ENCODE data around the gene TNS1. TPM values are rescaled to one million over a fixed set of nuclear protein-coding genes. Genes with fewer than 3 reads are reported as not detected.

The TNS1 gene
- total RNA-seq, 2 donors from 2014 or later: 436 to 508 TPM

- DNase-seq (no peak), ATAC-seq (peak in 1 of 2 donors; percentile 9)
- intact Hi-C loops (cut with DNase I): no loop called here
Measured at GRCh38 chr2:217912098-217913024, 90.4 kb downstream of the TNS1 start.

GRCh38 chr2:217911283-217912097 is 91.3 kb downstream of the TNS1 start:
- DNase-seq (peak; percentile 52), ATAC-seq (peak; percentile 17 to 19)
- intact Hi-C loops (cut with DNase I): no loop called here

- ATAC-seq (peak in 1 of 2 donors; percentile 0), DNase-seq (no peak)
- intact Hi-C loops (cut with DNase I): no loop called here
Measured at GRCh38 chr2:217910875-217911212, 92.0 kb downstream of the TNS1 start.

- intact Hi-C loops (cut with DNase I): no loop called here
- DNase-seq (no peak), ATAC-seq (no peak)
Measured at GRCh38 chr2:217909156-217909820, 93.5 kb downstream of the TNS1 start.

- peak; percentile 18 for DNase-seq
- intact Hi-C loops (cut with DNase I): no loop called here
Measured at GRCh38 chr2:217908544-217908943, 94.3 kb downstream of the TNS1 start.

GRCh38 chr2:217907266-217907665 is 95.5 kb downstream of the TNS1 start:
- intact Hi-C loops (cut with DNase I): no loop called here
- DNase-seq: no peak
- no peak for ATAC-seq

More at GRCh38 chr2:217908544-217908943, 94.3 kb downstream of the TNS1 start:
- ATAC-seq: no peak

GRCh38 chr2:217906798-217907197 is 96.0 kb downstream of the TNS1 start:
- DNase-seq (peak; percentile 66), ATAC-seq (no peak)
- intact Hi-C loops (cut with DNase I): no loop called here

- peak; percentile 26 for DNase-seq
- intact Hi-C loops (cut with DNase I): no loop called here
- no peak for ATAC-seq
Measured at GRCh38 chr2:217905896-217906295, 96.9 kb downstream of the TNS1 start.

GRCh38 chr2:217905395-217905794 is 97.4 kb downstream of the TNS1 start:
- intact Hi-C loops (cut with DNase I): no loop called here
- DNase-seq (peak; percentile 68), ATAC-seq (peak; percentile 5 to 19)

GRCh38 chr2:217904614-217904965 is 98.2 kb downstream of the TNS1 start:
- intact Hi-C loops (cut with DNase I): loop anchor here (5.0 kb wide), 1 partner anchor 38 kb away; no protein-coding TSS in a partner anchor
- DNase-seq: peak; percentile 37
- ATAC-seq: no peak

GRCh38 chr2:217903859-217904613 is 98.8 kb downstream of the TNS1 start:
- intact Hi-C loops (cut with DNase I): loop anchor here (5.0 kb wide), 1 partner anchor 38 kb away; no protein-coding TSS in a partner anchor
- peak; percentile 90 for DNase-seq
- ATAC-seq: peak; percentile 36 to 55

- intact Hi-C loops (cut with DNase I): loop anchor here (5.0 kb wide), 1 partner anchor 39 kb away; no protein-coding TSS in a partner anchor
- DNase-seq (no peak), ATAC-seq (no peak)
Measured at GRCh38 chr2:217903142-217903858, 99.5 kb downstream of the TNS1 start.

GRCh38 chr2:217902379-217903141 is 100.2 kb downstream of the TNS1 start:
- intact Hi-C loops (cut with DNase I): loop anchor here (5.0 kb wide), 1 partner anchor 40 kb away; no protein-coding TSS in a partner anchor
- DNase-seq (peak; percentile 89), ATAC-seq (peak; percentile 49 to 74)

- ATAC-seq: peak; percentile 6 to 32
- DNase-seq: peak; percentile 56
- intact Hi-C loops (cut with DNase I): loop anchor here (5.0 kb wide), 1 partner anchor 40 kb away; no protein-coding TSS in a partner anchor
Measured at GRCh38 chr2:217901835-217902378, 100.9 kb downstream of the TNS1 start.

- ATAC-seq (no peak), DNase-seq (no peak)
- intact Hi-C loops (cut with DNase I): loop anchor here (5.0 kb wide), 1 partner anchor 41 kb away; no protein-coding TSS in a partner anchor
Measured at GRCh38 chr2:217901400-217901799, 101.4 kb downstream of the TNS1 start.

- ATAC-seq (no peak), DNase-seq (peak; percentile 19)
- intact Hi-C loops (cut with DNase I): loop anchor here (5.0 kb wide), 1 partner anchor 41 kb away; no protein-coding TSS in a partner anchor
Measured at GRCh38 chr2:217900780-217901360, 101.9 kb downstream of the TNS1 start.
